Dedifferentiated amniotic fluid mesenchymal stem cell (primary cell): ENCODE data around the gene SLIT3.

ENCODE experiments used
- DNase-seq: peaks from one replicate; pipeline ENCODE4 v3.0.0-alpha.2; 2016; ENCODE audit errors: extremely low spot score

The SLIT3 gene

DNA sequence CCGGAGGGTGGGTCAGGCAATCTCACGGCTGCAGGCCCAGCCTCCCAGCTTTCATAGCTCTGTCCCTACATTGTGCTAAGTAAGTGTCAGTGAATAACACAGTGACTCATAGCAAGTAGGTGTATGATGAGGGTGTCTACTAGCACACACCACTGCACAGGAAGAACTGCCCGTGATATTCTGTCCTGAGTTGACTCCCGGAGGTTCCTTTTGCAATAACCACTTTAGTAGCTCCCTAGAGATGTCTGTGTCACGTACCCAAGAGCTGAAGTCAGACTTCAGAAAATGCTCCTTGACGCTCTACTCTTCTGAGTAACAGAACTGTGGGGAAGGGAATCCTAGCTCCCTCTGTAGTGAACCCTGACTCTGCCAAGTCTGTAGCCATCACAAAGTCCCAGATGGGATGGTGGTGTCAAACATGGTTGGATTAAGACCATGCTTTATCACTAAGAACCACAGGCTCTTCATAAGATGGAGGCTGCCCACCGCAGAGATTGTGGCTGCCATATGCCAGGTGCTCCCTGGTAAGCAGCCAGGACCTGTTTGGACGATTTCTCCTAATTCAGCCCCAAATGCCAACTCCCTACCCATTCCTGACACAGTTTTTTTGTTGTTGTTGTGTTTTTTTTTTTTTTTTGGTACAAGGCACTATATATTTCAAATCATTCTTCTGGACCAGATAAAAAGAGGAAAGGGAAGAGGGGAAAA, 369.1 kb downstream of the SLIT3 start:
- no peak for DNase-seq

DNA sequence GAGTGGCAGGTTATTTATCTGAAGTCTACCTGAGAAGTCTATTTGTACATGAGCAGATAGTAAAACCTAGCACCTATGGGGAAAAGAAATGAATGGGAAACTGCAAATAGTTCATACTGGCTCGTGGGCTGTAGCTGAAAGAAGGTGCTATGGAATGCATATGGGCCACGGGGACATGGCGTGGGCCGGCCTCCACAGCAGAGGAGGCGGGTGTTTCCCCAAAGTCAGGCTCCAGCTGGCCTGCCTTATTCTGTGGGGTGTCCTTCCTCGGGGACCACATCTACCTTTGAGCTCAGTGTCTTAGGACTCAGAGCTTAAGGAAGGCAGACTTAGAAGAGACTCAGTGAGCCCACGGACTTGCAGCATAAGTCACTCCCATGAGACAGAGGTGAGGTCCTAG, 371.3 kb downstream of the SLIT3 start:
- DNase-seq, result no peak

DNA sequence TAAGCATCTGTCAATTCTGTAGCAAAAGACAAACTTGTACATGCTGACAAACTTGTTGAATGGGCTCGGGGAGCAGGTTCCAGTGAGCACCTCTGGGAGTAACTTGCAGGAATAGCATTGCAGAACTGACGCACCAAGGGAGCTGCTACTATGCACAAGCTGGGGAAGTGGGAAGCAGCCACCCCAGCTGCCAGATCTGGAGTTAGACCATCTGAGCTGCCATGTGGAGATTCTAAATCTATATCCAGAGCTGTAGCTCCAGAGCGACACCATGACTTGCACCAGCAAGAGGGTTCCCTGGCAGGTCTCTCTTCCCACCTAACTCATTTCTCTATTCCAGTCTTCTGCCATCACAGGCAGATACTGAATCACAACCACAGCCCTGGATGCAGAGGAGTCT, 375.8 kb downstream of the SLIT3 start:
- no peak for DNase-seq

DNA sequence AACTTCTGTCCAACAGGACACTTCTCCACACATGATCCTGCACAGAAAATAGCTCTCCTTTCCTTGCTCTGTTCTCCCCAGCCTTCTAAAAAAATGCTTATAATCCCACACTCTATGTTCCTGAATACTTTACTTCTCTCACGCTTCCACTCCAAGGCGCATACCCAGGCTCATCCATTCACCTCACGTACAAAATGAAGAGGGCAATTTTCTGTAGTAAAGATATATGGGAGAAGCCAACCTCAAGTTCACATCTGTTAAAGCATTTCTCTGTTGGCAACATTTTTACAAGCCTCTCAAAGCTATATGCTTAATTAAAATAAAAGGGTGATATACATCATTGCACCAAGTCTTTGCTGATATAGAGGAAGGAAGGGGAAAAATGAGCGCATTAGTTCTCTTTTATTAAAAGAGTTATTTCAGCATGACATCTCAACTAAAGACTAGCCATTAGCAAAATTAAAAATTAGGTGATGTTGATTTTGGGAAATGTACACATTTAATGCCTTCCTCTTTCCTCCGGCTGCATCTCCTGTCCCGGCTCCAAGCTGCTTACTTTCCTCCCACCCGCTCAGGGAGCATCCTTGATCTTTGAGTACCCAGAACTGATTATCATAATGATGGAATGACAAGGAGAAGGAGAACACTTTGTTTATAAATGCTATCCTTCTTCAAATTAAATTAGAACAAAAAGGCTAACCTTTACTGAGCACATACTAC, 379.6 kb downstream of the SLIT3 start:
- no peak for DNase-seq

DNA sequence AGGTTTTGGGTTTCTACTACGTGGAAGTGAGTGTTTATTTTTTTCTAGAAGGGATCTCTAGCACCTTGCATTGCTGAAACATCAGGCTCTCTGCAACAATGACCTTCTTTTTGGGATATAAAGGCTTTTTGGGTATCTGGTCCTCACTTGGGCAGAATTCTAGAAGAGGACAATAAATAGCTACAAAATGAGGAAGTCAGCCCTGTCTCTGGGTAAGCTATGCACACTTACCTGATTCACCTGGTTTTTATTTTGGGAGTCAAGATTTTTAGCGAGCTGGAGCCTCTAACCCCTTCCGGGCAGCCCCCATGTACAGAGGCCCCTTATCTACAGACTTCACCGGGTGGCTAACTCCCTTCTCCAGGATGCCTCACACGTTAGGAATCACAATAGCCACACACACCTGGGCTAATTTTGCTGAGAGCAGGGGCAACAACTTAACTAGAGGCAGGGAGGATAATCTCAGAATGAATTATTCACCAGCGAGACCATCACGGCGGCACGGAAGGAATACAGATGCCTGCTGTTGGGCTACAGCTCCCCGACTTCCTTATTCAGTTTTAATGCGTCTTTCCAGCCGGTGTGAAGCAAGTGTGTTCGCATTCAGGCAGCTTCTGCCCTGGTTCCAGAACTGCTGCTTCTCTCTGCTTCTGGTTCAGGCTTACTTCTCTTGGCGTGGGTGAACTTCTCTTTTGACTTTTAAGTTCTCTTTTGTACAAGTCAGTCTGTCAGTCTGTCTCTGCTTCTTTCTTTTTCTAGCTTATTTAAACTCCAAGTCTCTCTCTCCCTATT, 380.7 kb downstream of the SLIT3 start:
- DNase-seq, result no peak

DNA sequence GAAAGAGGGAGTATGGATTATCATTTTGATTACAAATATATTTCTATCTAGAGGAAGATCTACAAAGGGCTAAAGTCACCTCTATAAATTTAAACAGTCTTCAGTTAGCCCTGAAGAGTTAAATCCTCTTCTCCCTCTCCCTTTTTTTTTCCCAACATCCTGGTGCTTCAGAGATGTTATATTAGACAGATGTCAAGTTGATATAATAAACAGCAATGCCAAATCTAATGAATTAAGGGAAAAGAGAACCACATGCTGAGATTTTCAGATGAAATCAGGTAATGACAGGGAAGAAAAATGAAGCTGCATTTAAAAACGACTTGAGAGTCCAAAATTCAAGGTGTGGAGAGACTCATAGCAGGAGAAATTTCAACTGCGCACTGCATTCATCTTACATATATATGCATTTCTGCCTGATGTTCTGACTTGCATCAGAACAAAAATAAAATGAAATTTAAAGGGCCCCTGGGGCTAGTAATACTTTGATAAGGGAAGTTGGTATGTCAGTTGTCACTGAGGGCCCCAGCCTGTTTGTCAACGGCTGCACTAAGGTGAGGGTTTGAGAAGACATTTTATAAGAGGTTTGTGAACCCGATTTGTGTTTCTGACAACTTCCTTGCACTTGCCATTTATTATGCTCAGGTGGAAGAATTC, 382.9 kb downstream of the SLIT3 start:
- no peak for DNase-seq

DNA sequence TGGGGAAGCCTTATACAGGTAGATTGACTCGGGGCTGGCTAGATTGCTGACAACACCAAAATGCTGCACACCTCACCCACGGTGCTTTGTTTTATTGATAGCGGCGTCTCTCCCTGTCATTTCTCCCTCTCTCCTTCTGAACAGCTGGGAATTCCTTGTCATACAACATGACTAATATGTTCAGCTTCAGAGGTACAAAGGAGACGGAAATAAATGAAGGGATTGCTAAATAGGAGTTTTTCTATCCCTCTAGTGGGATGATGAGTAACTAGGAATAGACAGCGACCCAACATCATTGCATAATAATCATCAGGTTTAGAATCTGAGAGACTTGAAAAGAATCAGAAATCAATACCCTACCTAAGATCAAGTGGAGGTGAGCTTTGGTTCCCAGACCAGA, 384.1 kb downstream of the SLIT3 start:
- no peak for DNase-seq

DNA sequence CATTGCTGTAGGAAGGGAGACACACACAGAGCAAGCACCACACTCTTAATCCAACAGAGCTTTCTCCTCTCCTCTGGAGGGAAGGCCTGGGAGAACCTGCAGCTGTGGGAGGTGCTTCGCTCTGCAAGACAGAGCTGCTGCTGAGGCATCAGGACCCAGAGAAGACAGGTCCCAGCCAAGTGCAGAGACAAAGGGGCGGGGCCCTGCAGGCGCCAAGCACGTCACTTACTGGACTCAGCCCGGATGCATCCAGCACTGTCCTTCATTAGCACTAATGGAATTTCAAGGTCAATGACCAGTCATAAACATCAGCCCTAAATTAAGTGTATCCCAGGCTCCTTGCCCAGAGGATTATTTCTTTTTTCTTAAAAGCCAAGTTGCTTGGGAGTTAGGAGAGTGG, 384.7 kb downstream of the SLIT3 start:
- no peak for DNase-seq

DNA sequence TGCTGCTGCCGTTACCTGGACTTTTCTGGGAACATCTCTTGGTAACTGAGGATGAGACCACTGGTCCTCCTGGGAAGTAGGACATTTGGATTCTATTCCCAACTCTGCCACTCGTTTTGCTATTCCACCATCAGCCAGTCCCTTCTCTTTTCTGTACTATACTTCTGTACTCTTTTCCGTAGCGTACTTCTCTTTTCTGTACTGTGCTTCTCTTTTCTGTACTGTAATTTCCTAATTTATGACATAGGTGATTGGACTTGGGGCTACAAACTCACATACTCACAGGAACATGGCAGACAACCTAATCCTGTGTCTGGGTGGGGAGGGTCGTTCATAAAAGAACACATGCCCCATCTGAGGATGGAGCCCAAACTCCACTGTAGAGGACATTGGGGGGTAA, 386.4 kb downstream of the SLIT3 start:
- no peak for DNase-seq

DNA sequence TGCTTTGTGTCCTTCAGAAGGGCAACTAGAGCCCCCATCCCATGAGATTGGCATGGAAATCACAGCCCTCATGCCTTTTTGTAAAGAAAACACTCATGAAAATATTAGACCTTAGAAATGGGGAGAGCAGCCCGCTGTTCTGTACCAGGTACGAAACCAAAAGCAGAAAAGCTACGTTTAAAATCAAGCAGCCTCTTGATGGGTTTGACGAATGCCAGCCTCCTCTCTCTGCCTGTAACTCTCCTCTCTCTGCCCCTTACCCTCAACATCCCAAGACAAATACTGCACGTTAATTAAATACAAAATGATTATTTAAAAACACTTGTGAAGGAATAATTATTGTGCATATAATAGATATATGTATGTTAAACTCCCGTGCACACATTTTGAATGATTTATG, 390.1 kb downstream of the SLIT3 start:
- DNase-seq, result no peak

DNA sequence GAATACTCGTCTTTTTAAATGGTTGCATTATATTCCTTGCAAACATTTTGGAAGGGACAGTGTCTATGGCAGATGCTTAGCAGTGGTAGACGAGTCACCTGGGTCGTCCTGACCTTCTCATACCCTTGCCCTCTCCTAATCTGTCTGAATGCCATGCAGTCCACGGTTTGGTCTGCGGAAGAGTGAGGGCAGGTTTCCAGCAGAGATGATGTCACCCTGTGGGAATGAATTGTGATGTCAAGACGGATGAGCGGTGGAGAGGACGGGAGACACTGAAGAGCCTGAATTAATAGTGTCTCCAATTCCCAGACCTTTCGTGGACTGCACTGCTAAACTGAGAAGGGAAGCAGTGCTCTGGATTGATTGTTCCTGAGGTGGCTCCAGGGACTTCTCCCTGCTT, 392.7 kb downstream of the SLIT3 start:
- DNase-seq, result no peak

DNA sequence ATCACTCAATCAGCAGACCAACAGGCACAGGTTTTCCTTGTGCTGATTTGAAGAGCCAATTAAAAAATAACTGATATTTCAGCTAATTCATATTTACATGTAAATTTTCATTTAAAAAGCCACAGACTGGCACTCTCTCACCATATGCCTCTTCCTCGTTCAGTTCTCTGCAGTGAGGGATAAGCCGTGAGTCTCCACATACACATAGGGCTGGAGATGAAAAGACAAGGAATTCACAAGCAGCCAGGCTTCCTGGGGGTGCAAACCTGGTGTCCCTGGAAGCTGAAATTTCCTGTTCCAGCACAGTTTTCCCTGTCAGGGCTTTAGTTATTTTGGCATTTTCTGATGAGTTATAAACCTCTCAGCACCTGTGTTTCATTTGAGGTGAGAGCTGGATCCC, 397.9 kb downstream of the SLIT3 start:
- DNase-seq, result no peak

DNA sequence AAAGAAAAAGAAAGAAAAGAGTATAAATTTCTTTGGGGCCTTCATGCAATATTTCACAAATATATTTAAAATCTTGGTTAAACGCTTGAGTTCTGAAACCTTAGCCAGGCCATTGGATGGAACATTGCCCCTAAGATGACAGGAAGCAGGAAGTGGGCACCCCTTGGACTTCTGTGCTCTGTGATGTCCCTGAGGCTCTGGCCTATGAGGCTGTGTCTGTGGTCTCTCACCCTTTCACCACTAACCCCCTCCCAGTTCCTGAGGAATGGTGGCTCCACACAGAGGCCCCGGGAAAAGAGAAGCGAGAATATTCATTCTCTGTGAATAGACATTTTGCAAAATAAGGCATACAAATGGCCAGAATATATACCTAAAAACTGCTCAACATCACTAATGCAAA, 401.3 kb downstream of the SLIT3 start:
- DNase-seq, result no peak

DNA sequence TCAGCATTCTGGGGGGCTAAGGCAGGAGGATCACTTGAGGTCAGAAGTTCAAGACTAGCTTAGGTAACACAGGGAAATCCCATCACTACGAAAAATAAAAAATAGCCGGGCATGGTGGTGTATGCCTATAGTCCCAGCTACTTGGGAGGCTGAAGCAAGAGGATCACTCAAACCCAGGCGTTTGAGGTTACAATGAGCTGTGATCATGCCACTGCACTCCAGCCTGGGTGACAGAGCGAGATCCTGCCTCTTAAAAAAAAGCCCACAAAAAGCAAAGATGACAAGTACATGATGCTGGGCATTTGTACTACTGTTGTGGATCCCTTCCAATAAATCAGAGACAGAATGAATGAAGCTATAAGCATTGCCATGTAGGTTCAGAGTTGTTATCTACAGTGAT, 401.7 kb downstream of the SLIT3 start:
- DNase-seq, result no peak

DNA sequence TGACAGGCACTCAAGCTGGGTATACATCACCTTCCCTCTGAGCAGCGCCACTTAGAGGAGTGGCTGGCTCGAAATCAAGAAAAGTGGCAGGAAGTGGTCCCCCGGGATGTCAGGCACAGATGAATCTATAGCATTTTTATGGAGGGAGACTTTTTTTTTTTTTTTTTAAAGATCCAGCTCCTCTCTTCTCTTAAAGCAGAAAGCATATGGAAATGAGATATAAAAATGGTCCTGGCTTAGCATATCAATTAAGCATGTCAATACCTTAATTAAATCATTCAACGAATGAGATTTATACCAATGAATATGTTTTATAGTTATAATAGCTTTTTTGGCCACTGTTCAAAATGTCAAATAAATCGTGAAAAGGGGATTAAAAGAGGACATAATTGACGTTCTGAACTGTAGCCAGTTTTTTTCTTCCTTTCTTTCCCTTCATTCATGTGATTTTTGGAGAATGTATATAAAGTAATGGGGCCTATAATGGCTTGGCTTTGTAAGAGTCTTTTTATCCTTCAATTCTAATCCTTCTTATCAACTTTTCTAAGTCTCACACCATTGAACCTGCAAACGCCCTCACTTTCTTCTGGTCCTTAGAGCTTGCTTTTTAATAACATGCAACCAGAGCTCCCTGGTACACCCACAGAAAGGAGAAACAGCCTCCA, 402.6 kb downstream of the SLIT3 start:
- no peak for DNase-seq

DNA sequence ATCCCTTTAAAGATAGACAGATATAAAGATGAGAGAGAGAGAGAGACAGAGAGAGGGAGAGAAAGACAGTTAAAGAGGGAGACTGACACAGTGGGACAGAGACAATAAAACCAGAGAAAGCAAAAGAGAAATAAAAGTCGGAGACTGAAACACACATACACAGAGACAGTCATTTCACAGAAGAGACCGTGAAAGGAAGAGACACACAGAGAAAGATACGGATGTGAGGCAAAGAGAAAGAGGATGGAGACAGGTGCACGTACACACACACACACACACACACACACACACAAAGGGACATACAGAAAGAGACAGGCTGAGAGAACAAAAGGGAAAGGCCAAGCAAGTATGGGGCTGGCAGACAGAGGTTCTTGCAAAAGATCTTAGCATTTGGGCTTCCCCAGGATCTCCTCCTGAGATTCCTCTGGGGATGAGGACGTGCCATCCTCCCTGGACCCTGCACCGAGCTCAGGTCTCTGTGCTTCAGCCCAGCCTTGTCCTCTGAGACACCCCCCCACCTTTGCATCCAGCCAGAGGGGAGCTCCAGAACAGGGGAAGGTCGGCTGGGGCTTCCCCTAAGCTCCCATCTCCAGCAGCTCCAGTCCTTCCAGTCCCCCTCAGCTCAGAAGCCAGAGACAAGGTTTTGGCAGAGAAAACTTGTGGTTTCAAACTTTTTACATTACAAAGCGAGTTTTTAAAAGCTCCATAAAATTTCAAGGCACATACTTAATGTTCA, 403.4 kb downstream of the SLIT3 start:
- no peak for DNase-seq

DNA sequence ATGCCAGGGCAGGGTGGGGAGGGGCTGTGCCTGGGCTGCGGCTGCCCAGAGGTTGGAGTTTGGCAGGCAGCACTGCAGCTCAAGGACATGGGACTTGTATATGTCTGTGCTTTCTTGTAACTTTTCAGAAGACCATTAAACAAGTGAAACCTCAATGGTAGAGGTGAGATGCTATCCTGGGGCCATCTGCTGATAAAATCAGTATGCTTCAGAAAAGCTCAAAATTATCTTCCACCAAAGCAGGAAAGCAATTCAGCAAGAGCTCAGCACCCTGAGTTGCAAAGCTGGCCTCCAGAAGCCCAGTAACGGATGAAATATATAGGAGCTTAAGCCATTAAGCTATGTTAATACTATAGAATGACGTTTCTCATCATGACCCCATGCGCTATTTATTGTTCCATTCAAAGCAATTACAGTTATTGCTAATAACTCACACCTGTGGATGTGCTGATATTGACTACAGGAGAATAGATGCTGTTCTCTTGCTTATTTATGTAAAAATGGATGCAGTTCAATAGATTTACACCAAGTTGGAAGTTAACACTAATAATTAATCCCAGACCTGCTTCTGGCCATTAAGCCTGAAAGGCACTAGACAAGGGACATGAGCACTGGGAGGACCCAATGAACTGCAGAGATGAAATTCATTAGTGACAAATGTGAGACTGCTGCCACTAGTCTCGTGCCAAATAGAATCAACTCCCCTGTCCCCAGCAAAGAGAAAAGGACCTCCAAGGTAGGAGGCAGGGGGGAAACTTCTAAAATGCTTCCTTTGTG, 405.5 kb downstream of the SLIT3 start:
- no peak for DNase-seq

DNA sequence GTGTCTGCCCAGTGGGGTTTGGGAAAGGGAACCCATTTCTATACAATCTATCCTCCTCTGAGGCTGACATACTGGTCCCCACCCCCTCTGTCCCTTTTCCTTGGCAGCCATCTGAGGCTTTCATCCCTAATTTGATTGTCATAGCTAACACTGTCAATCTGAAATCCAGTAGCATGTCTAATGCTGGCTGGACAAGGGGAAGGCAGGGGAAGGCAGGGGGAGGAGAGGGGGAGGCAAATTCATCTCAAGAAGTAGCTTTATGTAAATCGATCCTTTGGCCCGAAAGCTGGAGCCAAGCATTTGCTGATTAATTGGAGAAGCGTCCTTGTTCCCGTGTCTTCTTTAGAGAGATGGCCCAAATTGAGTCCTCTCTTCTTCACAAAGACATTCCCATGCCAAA, 407.7 kb downstream of the SLIT3 start:
- no peak for DNase-seq

DNA sequence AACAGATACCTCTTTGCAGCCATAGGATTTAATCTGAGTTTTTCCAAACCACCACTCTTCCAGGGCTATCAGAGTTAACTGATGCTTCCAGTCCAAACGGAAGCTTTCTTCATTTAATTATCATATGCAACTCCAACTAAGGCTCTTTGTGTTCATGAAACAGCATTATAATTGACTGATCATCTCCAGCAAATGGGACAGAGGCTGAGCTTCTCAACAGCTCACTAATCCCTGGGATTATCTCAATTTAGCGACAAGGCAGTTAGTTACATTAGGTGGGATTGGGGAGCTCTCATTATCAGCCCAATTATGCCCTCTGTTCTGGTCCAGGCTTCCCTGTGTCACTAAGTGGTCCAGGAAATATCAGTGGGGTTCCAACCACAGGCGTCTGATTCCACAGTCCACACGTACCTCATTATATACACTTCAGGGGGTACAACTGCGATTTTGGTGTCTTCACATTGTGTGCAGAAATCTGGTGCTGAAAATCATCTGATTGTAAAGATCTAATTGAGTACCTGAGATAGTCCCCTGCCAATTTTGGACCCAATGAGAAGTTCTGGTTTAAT, 408.2 kb downstream of the SLIT3 start:
- no peak for DNase-seq
